HEK293 (cell line): ENCODE results near the gene STYX.
A peak's percentile ranks its signal among the peaks of the same experiment; 100 is the strongest.

ENCODE experiments used
- BCL11A ChIP-seq: fragments of 450-650 bp; formaldehyde crosslinking; IDR thresholded peaks from 2 replicates; pipeline ENCODE4 v1.5.1; 2016; ENCODE audit warnings: low read depth, missing biosample characterization, missing genetic modification characterization
- BCL11B ChIP-seq: fragments of 450-650 bp; formaldehyde crosslinking; IDR thresholded peaks from 2 replicates; pipeline ENCODE4 v1.5.1; 2016; ENCODE audit warnings: low read depth, missing biosample characterization, missing genetic modification characterization
- BCL6B ChIP-seq: fragments of 450-650 bp; formaldehyde crosslinking; IDR thresholded peaks from 2 replicates; pipeline ENCODE4 v1.5.1; 2017; ENCODE audit warnings: missing biosample characterization, missing genetic modification characterization
- GLI2 ChIP-seq: fragments of 450-650 bp; formaldehyde crosslinking; IDR thresholded peaks from 2 replicates; pipeline ENCODE4; 2017; ENCODE audit warnings: missing biosample characterization, missing genetic modification characterization, low read depth, borderline replicate concordance
- KLF16 ChIP-seq: fragments of 450-650 bp; formaldehyde crosslinking; IDR thresholded peaks from 2 replicates; pipeline ENCODE4 v1.5.1; 2017; ENCODE audit warnings: missing biosample characterization, missing genetic modification characterization
- OSR2 ChIP-seq: fragments of 450-650 bp; formaldehyde crosslinking; IDR thresholded peaks from 2 replicates; pipeline ENCODE4 v1.5.1; 2016; ENCODE audit warnings: missing biosample characterization, missing genetic modification characterization
- PATZ1 ChIP-seq: fragments of 450-650 bp; formaldehyde crosslinking; IDR thresholded peaks from 2 replicates; pipeline ENCODE4 v1.5.1; 2016; ENCODE audit warnings: missing biosample characterization, missing genetic modification characterization
- PRDM1 ChIP-seq: fragments of 450-650 bp; formaldehyde crosslinking; IDR thresholded peaks from 2 replicates; pipeline ENCODE4; 2016; ENCODE audit warnings: missing biosample characterization, missing genetic modification characterization
- PRDM10 ChIP-seq: fragments of 450-650 bp; formaldehyde crosslinking; IDR thresholded peaks from 2 replicates; pipeline ENCODE4 v1.5.1; 2016; ENCODE audit warnings: missing biosample characterization, missing genetic modification characterization
- SCRT2 ChIP-seq: fragments of 450-650 bp; formaldehyde crosslinking; IDR thresholded peaks from 2 replicates; pipeline ENCODE4 v1.5.1; 2016; ENCODE audit warnings: missing biosample characterization, missing genetic modification characterization
- ZBTB1 ChIP-seq: fragments of 450-650 bp; formaldehyde crosslinking; IDR thresholded peaks from 2 replicates; pipeline ENCODE4 v1.5.1; 2016; ENCODE audit warnings: missing biosample characterization, missing genetic modification characterization
- ZBTB11 ChIP-seq: fragments of 450-650 bp; formaldehyde crosslinking; conservative IDR thresholded peaks from 2 replicates; pipeline ENCODE4 v1.5.1; 2016; ENCODE audit warnings: low read depth, missing biosample characterization, missing genetic modification characterization
- ZBTB17 ChIP-seq: fragments of 450-650 bp; formaldehyde crosslinking; IDR thresholded peaks from 2 replicates; pipeline ENCODE4 v1.5.1; 2016; ENCODE audit warnings: missing biosample characterization, missing genetic modification characterization
- ZBTB21 ChIP-seq: fragments of 450-650 bp; formaldehyde crosslinking; IDR thresholded peaks from 2 replicates; pipeline ENCODE4 v1.5.1; 2017; ENCODE audit warnings: missing biosample characterization, missing genetic modification characterization
- ZBTB26 ChIP-seq: fragments of 450-650 bp; formaldehyde crosslinking; optimal IDR thresholded peaks from 2 replicates; pipeline ENCODE3; 2016; ENCODE audit warnings: missing biosample characterization, mild to moderate bottlenecking, missing genetic modification characterization
- ZFP3 ChIP-seq: fragments of 450-650 bp; formaldehyde crosslinking; IDR thresholded peaks from 2 replicates; pipeline ENCODE4 v1.5.1; 2016; ENCODE audit warnings: low read depth, missing biosample characterization, missing genetic modification characterization
- ZNF169 ChIP-seq: fragments of 450-650 bp; formaldehyde crosslinking; IDR thresholded peaks from 2 replicates; pipeline ENCODE4 v1.5.1; 2016; ENCODE audit warnings: missing biosample characterization, missing genetic modification characterization
- ZNF354C ChIP-seq: fragments of 450-650 bp; formaldehyde crosslinking; IDR thresholded peaks from 2 replicates; pipeline ENCODE4 v1.5.1; 2016; ENCODE audit warnings: missing biosample characterization, missing genetic modification characterization, low read depth, borderline replicate concordance
- ZNF366 ChIP-seq: fragments of 450-650 bp; formaldehyde crosslinking; conservative IDR thresholded peaks from 2 replicates; pipeline ENCODE4 v1.5.1; 2016; ENCODE audit warnings: missing biosample characterization, missing genetic modification characterization
- ZNF391 ChIP-seq: fragments of 450-650 bp; formaldehyde crosslinking; IDR thresholded peaks from 2 replicates; pipeline ENCODE4 v1.5.1; 2016; ENCODE audit warnings: low read depth, missing biosample characterization, missing genetic modification characterization, borderline replicate concordance
- ZNF488 ChIP-seq: fragments of 450-650 bp; formaldehyde crosslinking; IDR thresholded peaks from 2 replicates; pipeline ENCODE4 v1.5.1; 2016; ENCODE audit warnings: missing biosample characterization, missing genetic modification characterization
- ZNF580 ChIP-seq: fragments of 450-650 bp; formaldehyde crosslinking; IDR thresholded peaks from 2 replicates; pipeline ENCODE4 v1.5.1; 2016; ENCODE audit warnings: missing biosample characterization, missing genetic modification characterization
- ZNF621 ChIP-seq: fragments of 450-650 bp; formaldehyde crosslinking; IDR thresholded peaks from 2 replicates; pipeline ENCODE4 v1.5.1; 2017; ENCODE audit warnings: missing biosample characterization, missing genetic modification characterization
- ZNF664 ChIP-seq: fragments of 450-650 bp; formaldehyde crosslinking; IDR thresholded peaks from 2 replicates; pipeline ENCODE4 v1.5.1; 2016; ENCODE audit warnings: missing biosample characterization, missing genetic modification characterization

The STYX gene

GRCh38 chr14:52791223-52792096, 61.5 kb downstream of the STYX start, which contains the start of gene GNPNAT1 (continued):
- TF ChIP-seq ZBTB11 (tag by site-specific recombination) = peak; percentile 91
- TF ChIP-seq ZNF391 (tag by site-specific recombination) = peak; percentile 57; the same call in 1 of the 2 replicates
- 0 out of 2 replicates have a peak, but pooled peaks have one; percentile 30 for TF ChIP-seq ZNF580 (tag by site-specific recombination)
- peak; percentile 87; the same call in 1 of the 2 replicates for TF ChIP-seq PATZ1 (tag by site-specific recombination)
- no peak for TF ChIP-seq PRDM1 (tag by site-specific recombination)
- no peak for TF ChIP-seq ZNF621 (tag by site-specific recombination)
- TF ChIP-seq BCL11A (tag by site-specific recombination) = 0 out of 2 replicates have a peak, but pooled peaks have one; percentile 26
- TF ChIP-seq ZBTB17 (tag by site-specific recombination) = peak; percentile 86
- TF ChIP-seq ZBTB26 (tag by site-specific recombination) = peak; percentile 93
- peak; percentile 23; the same call in 1 of the 2 replicates for TF ChIP-seq ZNF366 (tag by site-specific recombination)
- no peak for TF ChIP-seq ZFP3 (tag by site-specific recombination)
- no peak for TF ChIP-seq GLI2
- peak; percentile 85 for TF ChIP-seq SCRT2 (tag by site-specific recombination)
- TF ChIP-seq ZNF664 (tag by site-specific recombination) = no peak
- TF ChIP-seq BCL6B (tag by site-specific recombination) = no peak
- no peak for TF ChIP-seq BCL11B (tag by site-specific recombination)
- TF ChIP-seq OSR2 (tag by site-specific recombination) = no peak
- TF ChIP-seq ZNF354C (tag by site-specific recombination) = no peak
- TF ChIP-seq PRDM10 (tag by site-specific recombination) = 0 out of 2 replicates have a peak, but pooled peaks have one; percentile 8
- no peak for TF ChIP-seq ZNF169
- no peak for TF ChIP-seq ZNF488 (tag by site-specific recombination)
- TF ChIP-seq ZBTB1 = no peak
- TF ChIP-seq KLF16 (tag by site-specific recombination) = peak; percentile 72
- no peak for TF ChIP-seq ZBTB21 (tag by site-specific recombination)
